GM18951 (cell line): ENCODE measurements around the gene ABHD2.
"Not testable (repeated sequence)": the region's sequence is repeated elsewhere in the genome, so short reads cannot be mapped to it uniquely, and the experiment has no call there.

Experiments used
- POLR2A ChIP-seq: IDR thresholded peaks from 4 replicates; pipeline ENCODE4 v1.6.1; 2011; ENCODE audit warnings: mild to moderate bottlenecking; ENCODE audit not compliant: insufficient read length, insufficient read depth; ENCODE audit errors: extremely low read depth
- in situ Hi-C: fragments of 300-500 bp; cut with MboI; formaldehyde crosslinking; loops from one replicate; pipeline ENCODE4 v1.12.0; 2022; ENCODE audit warnings: low sequenced_read_pairs, mixed read lengths, inconsistent platforms; ENCODE audit not compliant: unreplicated experiment

ABHD2 gene

DNA sequence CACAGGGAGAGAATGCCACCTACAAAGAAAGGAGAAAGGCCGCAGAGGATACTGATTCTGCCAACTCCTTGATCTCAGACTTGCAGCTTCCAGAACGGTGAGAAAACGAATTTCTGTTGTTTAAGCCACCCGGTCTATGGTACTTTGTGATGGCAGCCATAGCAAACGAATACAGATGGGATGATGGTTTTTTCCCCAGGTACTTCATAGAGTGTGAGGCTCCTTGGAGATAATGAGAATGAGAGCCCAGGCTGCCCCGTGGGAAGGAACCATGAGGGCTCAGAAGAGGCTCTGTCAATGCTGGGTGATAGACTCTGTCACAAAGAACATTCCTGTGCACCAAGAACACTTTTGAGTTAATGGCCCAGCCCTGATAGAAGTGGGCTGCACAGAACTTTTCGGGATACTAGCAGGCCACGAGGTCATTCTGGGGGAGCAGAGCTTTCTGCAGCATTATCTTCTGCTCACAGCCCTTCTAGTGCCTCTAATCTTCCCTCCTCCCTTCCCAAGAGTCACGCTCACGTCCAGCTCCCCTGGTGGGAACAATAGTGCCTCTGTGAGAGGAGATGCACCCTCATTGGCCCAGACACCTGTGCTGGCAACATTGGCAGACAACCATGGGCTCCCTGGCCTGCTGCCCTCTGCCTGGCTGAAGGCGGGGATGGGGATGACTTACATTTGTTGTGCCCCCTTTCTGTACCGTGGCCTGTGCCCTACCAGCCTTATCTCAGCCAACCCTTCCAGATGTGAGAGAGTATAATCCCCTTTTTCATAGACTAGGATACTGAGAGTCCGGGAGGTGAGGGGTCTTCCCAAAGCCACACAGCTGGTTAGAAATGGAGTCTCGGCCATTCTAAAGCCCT is 138.3 kb downstream of the ABHD2 start:
- in situ Hi-C loops, result no loop called here
- TF ChIP-seq POLR2A, result no peak

DNA sequence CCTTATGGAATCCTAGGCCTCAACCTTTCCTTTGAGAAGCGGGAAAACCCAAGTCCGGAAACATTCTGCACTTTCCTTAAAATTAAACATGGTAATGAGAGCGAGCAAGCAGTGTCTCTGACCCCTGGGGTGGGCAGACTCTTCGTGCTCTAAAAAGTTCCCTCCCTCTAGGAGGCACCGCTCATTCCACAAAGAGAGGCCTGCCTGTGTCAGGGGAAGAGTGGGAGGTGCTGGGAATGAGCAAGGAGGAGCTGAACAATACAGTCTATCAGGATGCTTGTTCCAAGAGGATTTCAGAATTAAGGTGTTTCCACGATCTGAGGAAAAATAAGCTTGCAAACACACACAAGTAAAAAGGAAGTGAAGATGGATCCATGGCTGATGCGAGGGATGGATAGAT is 139.2 kb downstream of the ABHD2 start:
- in situ Hi-C loops, result no loop called here
- TF ChIP-seq POLR2A, result no peak

GRCh38 chr15:89230277-89230676 is 142.0 kb downstream of the ABHD2 start:
- no peak for TF ChIP-seq POLR2A
- in situ Hi-C loops, result no loop called here

GRCh38 chr15:89231832-89232231 is 143.6 kb downstream of the ABHD2 start:
- no peak for TF ChIP-seq POLR2A
- in situ Hi-C loops, result no loop called here

- in situ Hi-C loops, result not testable (repeated sequence)
These were observed 151.9 kb downstream of the ABHD2 start for GRCh38 chr15:89239883-89240810.

- no peak for TF ChIP-seq POLR2A
- in situ Hi-C loops, result no loop called here
These were observed 154.9 kb downstream of the ABHD2 start for GRCh38 chr15:89243046-89243690.

- TF ChIP-seq POLR2A, result peak; percentile 73
- in situ Hi-C loops, result no loop called here
These were observed 155.7 kb downstream of the ABHD2 start, which contains the start of gene FANCI for GRCh38 chr15:89243691-89244573. Gene FANCI, plus strand, starts transcription at chr15:89243979. Its CDS starts 3,669 bp downstream, at chr15:89247648.

- TF ChIP-seq POLR2A, result no peak
- in situ Hi-C loops, result no loop called here
These were observed 156.3 kb downstream of the ABHD2 start for GRCh38 chr15:89244574-89244903.

- TF ChIP-seq POLR2A, result no peak
These were observed 159.2 kb downstream of the ABHD2 start for GRCh38 chr15:89247446-89247845.

GRCh38 chr15:89248584-89248983 is 160.3 kb downstream of the ABHD2 start:
- in situ Hi-C loops, result no loop called here
- TF ChIP-seq POLR2A, result no peak

More at GRCh38 chr15:89247446-89247845, 159.2 kb downstream of the ABHD2 start:
- in situ Hi-C loops, result no loop called here

GRCh38 chr15:89250142-89250541 is 161.9 kb downstream of the ABHD2 start:
- in situ Hi-C loops, result not testable (repeated sequence)
